Uterus (tissue), 2 donors: ENCODE results near the gene NSUN3.

ENCODE experiments used
- POLR2A ChIP-seq, 2 donors: fragments of 450-650 bp; IDR thresholded peaks; one replicate each; pipeline ENCODE4 v1.6.1; 2016; ENCODE audit warnings: antibody characterized with exemption in 2 of 2, mild to moderate bottlenecking in 1 of 2, moderate library complexity in 1 of 2
- TF ChIP-seq, protein P1 (sequence below), 4 experiments: fragments of 200-600 bp in 2 of 4; fragments of 450-650 bp in 2 of 4; sonication (generic) in 2 of 4; IDR thresholded peaks; one replicate each; pipeline ENCODE4 v1.5.1; 2016 to 2019; ENCODE audit warnings: antibody characterized with exemption in 4 of 4, mild to moderate bottlenecking in 2 of 4, moderate library complexity in 1 of 4

DNA sequence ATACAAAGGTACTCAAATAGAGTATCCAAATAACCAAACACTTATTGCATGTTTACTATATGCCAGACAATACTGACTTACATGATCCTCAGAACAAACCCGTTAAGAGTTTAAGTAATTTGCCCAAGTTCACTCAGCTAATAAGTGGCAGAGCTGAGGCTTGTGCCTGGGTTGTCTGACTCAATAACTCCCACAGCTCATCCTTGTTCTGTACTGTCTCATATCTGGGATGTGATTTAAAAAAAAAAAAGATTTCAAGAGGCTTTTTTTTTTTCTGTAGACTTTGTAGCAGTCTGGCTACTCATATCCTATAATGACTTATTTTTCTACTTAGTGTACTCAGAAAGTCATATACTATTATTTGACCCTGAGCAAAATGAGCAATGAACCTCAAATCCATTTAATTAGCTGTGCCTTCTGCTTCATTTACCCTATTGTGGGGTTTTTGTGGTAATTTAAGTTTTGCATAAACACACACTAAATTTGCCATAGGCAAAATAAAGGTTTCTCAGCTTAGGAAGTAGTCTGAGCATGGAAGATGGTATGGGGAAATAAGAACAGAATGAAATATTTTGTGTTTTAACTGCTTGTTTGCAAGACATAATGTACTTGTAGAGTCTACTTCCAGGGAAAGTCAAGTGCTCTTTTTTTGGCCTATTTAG is 3.1 kb downstream of the NSUN3 start:
- TF ChIP-seq, protein P1, sequence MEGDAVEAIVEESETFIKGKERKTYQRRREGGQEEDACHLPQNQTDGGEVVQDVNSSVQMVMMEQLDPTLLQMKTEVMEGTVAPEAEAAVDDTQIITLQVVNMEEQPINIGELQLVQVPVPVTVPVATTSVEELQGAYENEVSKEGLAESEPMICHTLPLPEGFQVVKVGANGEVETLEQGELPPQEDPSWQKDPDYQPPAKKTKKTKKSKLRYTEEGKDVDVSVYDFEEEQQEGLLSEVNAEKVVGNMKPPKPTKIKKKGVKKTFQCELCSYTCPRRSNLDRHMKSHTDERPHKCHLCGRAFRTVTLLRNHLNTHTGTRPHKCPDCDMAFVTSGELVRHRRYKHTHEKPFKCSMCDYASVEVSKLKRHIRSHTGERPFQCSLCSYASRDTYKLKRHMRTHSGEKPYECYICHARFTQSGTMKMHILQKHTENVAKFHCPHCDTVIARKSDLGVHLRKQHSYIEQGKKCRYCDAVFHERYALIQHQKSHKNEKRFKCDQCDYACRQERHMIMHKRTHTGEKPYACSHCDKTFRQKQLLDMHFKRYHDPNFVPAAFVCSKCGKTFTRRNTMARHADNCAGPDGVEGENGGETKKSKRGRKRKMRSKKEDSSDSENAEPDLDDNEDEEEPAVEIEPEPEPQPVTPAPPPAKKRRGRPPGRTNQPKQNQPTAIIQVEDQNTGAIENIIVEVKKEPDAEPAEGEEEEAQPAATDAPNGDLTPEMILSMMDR (IDR thresholded peaks at IDR 0.05): no peak
- no peak for TF ChIP-seq POLR2A (IDR thresholded peaks at IDR 0.05)
